IPS-18a (cell line): ENCODE measurements around the gene CLOCK.
A peak's percentile ranks its signal among the peaks of the same experiment; 100 is the strongest.
"Not testable (repeated sequence)": the region's sequence is repeated elsewhere in the genome, so short reads cannot be mapped to it uniquely, and the experiment has no call there.

Experiments used
- H3K27ac ChIP-seq: one replicate; pipeline ENCODE4 v1.5.1; 2013; ENCODE audit warnings: low read length
- H3K27me3 ChIP-seq: one replicate; pipeline ENCODE4 v1.6.1; 2013; ENCODE audit warnings: mild to moderate bottlenecking, low read length; ENCODE audit not compliant: control insufficient read depth, insufficient read depth
- H3K36me3 ChIP-seq: one replicate; pipeline ENCODE4 v1.6.1; 2013; ENCODE audit warnings: low read depth, low read length; ENCODE audit not compliant: control insufficient read depth
- H3K4me1 ChIP-seq: one replicate; pipeline ENCODE4 v1.6.1; 2013; ENCODE audit warnings: low read depth, low read length; ENCODE audit not compliant: control insufficient read depth
- H3K4me3 ChIP-seq: one replicate; pipeline ENCODE4 v1.5.1; 2013; ENCODE audit warnings: low read length
- H3K9ac ChIP-seq: one replicate; pipeline ENCODE4 v1.6.1; 2013; ENCODE audit warnings: mild to moderate bottlenecking, low read length, moderate library complexity
- H3K9me3 ChIP-seq: one replicate; pipeline ENCODE4 v1.6.1; 2013; ENCODE audit warnings: low read depth, low read length; ENCODE audit not compliant: control insufficient read depth

The CLOCK gene

GRCh38 chr4:55554453-55555030 lies 7.8 kb upstream of the CLOCK start:
- Histone ChIP-seq H3K9ac (no peak overlapping the region), H3K4me3 (no peak overlapping the region), H3K9me3 (no peaks in the 10 kb centered on the region), H3K36me3 (no peaks in the 10 kb centered on the region), H3K27ac (no peak overlapping the region), H3K4me1 (peaks cover 7% of the 10 kb centered on the region), H3K27me3 (no peaks in the 10 kb centered on the region)

- H3K4me1 ChIP-seq, result peaks cover 9% of the 10 kb centered on the region
- H3K27me3 ChIP-seq, result no peaks in the 10 kb centered on the region
- H3K9me3 ChIP-seq, result no peaks in the 10 kb centered on the region
- no peak overlapping the region for H3K4me3 ChIP-seq
- H3K36me3 ChIP-seq, result no peaks in the 10 kb centered on the region
- no peak overlapping the region for H3K9ac ChIP-seq
- H3K27ac ChIP-seq, result no peak overlapping the region
These were observed 6.9 kb upstream of the CLOCK start for GRCh38 chr4:55553441-55554201.

GRCh38 chr4:55551964-55552363 lies 5.3 kb upstream of the CLOCK start:
- not testable (repeated sequence) for H3K27ac ChIP-seq, H3K4me3 ChIP-seq, H3K9ac ChIP-seq, H3K36me3 ChIP-seq, H3K9me3 ChIP-seq, H3K27me3 ChIP-seq
- peaks cover 20% of the 10 kb centered on the region for H3K4me1 ChIP-seq

GRCh38 chr4:55549888-55550287 lies 3.2 kb upstream of the CLOCK start:
- H3K36me3 ChIP-seq, result no peaks in the 10 kb centered on the region
- no peaks in the 10 kb centered on the region for H3K27me3 ChIP-seq
- peaks cover 22% of the 10 kb centered on the region for H3K4me1 ChIP-seq
- no peak overlapping the region for H3K27ac ChIP-seq
- H3K4me3 ChIP-seq, result no peak overlapping the region
- no peaks in the 10 kb centered on the region for H3K9me3 ChIP-seq
- no peak overlapping the region for H3K9ac ChIP-seq

GRCh38 chr4:55547918-55548317 lies 1.2 kb upstream of the CLOCK start:
- no peaks in the 10 kb centered on the region for H3K27me3 ChIP-seq
- H3K27ac ChIP-seq, result no peak overlapping the region
- H3K9ac ChIP-seq, result no peak overlapping the region
- peaks cover 26% of the 10 kb centered on the region for H3K4me1 ChIP-seq
- no peaks in the 10 kb centered on the region for H3K36me3 ChIP-seq
- H3K9me3 ChIP-seq, result no peaks in the 10 kb centered on the region
- H3K4me3 ChIP-seq, result peak overlapping the region; percentile 87

- Histone ChIP-seq H3K4me3 (peak overlapping the region; percentile 87), H3K9ac (peak overlapping the region; percentile 74), H3K9me3 (no peaks in the 10 kb centered on the region), H3K27me3 (no peaks in the 10 kb centered on the region), H3K36me3 (no peaks in the 10 kb centered on the region), H3K4me1 (peaks cover 26% of the 10 kb centered on the region), H3K27ac (peak overlapping the region; percentile 12)
These were observed 709 bp upstream of the CLOCK start for GRCh38 chr4:55547466-55547770.

GRCh38 chr4:55546506-55546755 lies 278 bp downstream of the CLOCK start:
- H3K9ac ChIP-seq, result peak overlapping the region; percentile 74
- peak overlapping the region; percentile 12 for H3K27ac ChIP-seq

GRCh38 chr4:55545641-55546505 lies 836 bp downstream of the CLOCK start:
- Histone ChIP-seq H3K27ac (no peak overlapping the region), H3K27me3 (no peaks in the 10 kb centered on the region), H3K4me3 (peak overlapping the region; percentile 87), H3K9ac (peak overlapping the region; percentile 72), H3K4me1 (peaks cover 29% of the 10 kb centered on the region), H3K9me3 (no peaks in the 10 kb centered on the region), H3K36me3 (no peaks in the 10 kb centered on the region)

More at GRCh38 chr4:55546506-55546755, 278 bp downstream of the CLOCK start:
- peaks cover 26% of the 10 kb centered on the region for H3K4me1 ChIP-seq
- no peaks in the 10 kb centered on the region for H3K9me3 ChIP-seq
- H3K4me3 ChIP-seq, result peak overlapping the region; percentile 87
- no peaks in the 10 kb centered on the region for H3K27me3 ChIP-seq
- no peaks in the 10 kb centered on the region for H3K36me3 ChIP-seq

GRCh38 chr4:55545151-55545550 lies 1.6 kb downstream of the CLOCK start:
- Histone ChIP-seq H3K27ac (no peak overlapping the region), H3K36me3 (no peaks in the 10 kb centered on the region)

GRCh38 chr4:55543858-55544257 lies 2.9 kb downstream of the CLOCK start:
- H3K9ac ChIP-seq, result no peak overlapping the region
- H3K4me1 ChIP-seq, result peaks cover 33% of the 10 kb centered on the region
- no peak overlapping the region for H3K27ac ChIP-seq

More at GRCh38 chr4:55545151-55545550, 1.6 kb downstream of the CLOCK start:
- peaks cover 33% of the 10 kb centered on the region for H3K4me1 ChIP-seq
- H3K9ac ChIP-seq, result peak overlapping the region; percentile 72
- H3K27me3 ChIP-seq, result no peaks in the 10 kb centered on the region
- no peaks in the 10 kb centered on the region for H3K9me3 ChIP-seq
- H3K4me3 ChIP-seq, result peak overlapping the region; percentile 87

GRCh38 chr4:55540271-55540670 lies 6.4 kb downstream of the CLOCK start:
- Histone ChIP-seq H3K9me3 (no peaks in the 10 kb centered on the region), H3K27ac (no peak overlapping the region)

More at GRCh38 chr4:55543858-55544257, 2.9 kb downstream of the CLOCK start:
- Histone ChIP-seq H3K9me3 (no peaks in the 10 kb centered on the region), H3K4me3 (no peak overlapping the region), H3K36me3 (no peaks in the 10 kb centered on the region), H3K27me3 (no peaks in the 10 kb centered on the region)

More at GRCh38 chr4:55540271-55540670, 6.4 kb downstream of the CLOCK start:
- Histone ChIP-seq H3K4me3 (no peak overlapping the region), H3K9ac (no peak overlapping the region), H3K27me3 (no peaks in the 10 kb centered on the region), H3K4me1 (peaks cover 20% of the 10 kb centered on the region), H3K36me3 (no peaks in the 10 kb centered on the region)
